Nephron progenitor cell (in vitro differentiated cells): ENCODE data around the gene RECQL5.

Source experiments
- DNase-seq: peaks from one replicate; pipeline ENCODE4 v3.0.0; 2021
- H3K27ac Mint-ChIP-seq: 2 replicates; pipeline ENCODE4 v1.8.0; 2021; ENCODE audit warnings: mild to moderate bottlenecking, moderate library complexity, mixed read lengths
- H3K27me3 Mint-ChIP-seq: 2 replicates; pipeline ENCODE4 v1.8.0; 2021; ENCODE audit warnings: mild to moderate bottlenecking, low read depth, mixed read lengths; ENCODE audit not compliant: poor library complexity
- H3K36me3 Mint-ChIP-seq: 2 replicates; pipeline ENCODE4 v1.8.0; 2021; ENCODE audit warnings: low read depth, mixed read lengths
- H3K4me1 Mint-ChIP-seq: 2 replicates; pipeline ENCODE4 v1.8.0; 2021; ENCODE audit warnings: mixed read lengths
- H3K4me3 Mint-ChIP-seq: 2 replicates; pipeline ENCODE4 v1.8.0; 2021; ENCODE audit warnings: mild to moderate bottlenecking, moderate library complexity, mixed read lengths
- H3K9me3 Mint-ChIP-seq: 2 replicates; pipeline ENCODE4 v1.8.0; 2021; ENCODE audit warnings: mild to moderate bottlenecking, moderate library complexity, mixed read lengths
- CTCF ChIP-seq: fragments of 200-600 bp; sonication (generic); IDR thresholded peaks from 2 replicates; pipeline ENCODE4 v1.5.0; 2021; ENCODE audit warnings: antibody characterized with exemption

Gene RECQL5

GRCh38 chr17:75672011-75672410 lies 5.1 kb upstream of the RECQL5 start:
- Mint-ChIP-seq H3K36me3 (peaks cover 44% of the 10 kb centered on the region), H3K4me3 (no peak overlapping the region), H3K9me3 (no peaks in the 10 kb centered on the region), H3K4me1 (peaks cover 10% of the 10 kb centered on the region), H3K27me3 (no peaks in the 10 kb centered on the region), H3K27ac (no peak overlapping the region)
- TF ChIP-seq CTCF = no peak
- DNase-seq = no peak

GRCh38 chr17:75670868-75671267 lies 3.9 kb upstream of the RECQL5 start:
- H3K9me3 Mint-ChIP-seq = no peaks in the 10 kb centered on the region
- no peak overlapping the region for H3K27ac Mint-ChIP-seq
- no peak overlapping the region for H3K4me3 Mint-ChIP-seq
- H3K36me3 Mint-ChIP-seq = peaks cover 36% of the 10 kb centered on the region
- no peaks in the 10 kb centered on the region for H3K27me3 Mint-ChIP-seq
- DNase-seq = no peak
- no peak for TF ChIP-seq CTCF
- H3K4me1 Mint-ChIP-seq = peaks cover 15% of the 10 kb centered on the region

- no peak overlapping the region for H3K4me3 Mint-ChIP-seq
- H3K27ac Mint-ChIP-seq = no peak overlapping the region
Measured at GRCh38 chr17:75668489-75668888, 1.5 kb upstream of the RECQL5 start.

GRCh38 chr17:75667825-75668224 lies 871 bp upstream of the RECQL5 start:
- no peak overlapping the region for H3K27ac Mint-ChIP-seq
- no peak for DNase-seq
- no peak for TF ChIP-seq CTCF
- H3K9me3 Mint-ChIP-seq = no peaks in the 10 kb centered on the region
- H3K4me3 Mint-ChIP-seq = no peak overlapping the region
- no peaks in the 10 kb centered on the region for H3K27me3 Mint-ChIP-seq
- peaks cover 35% of the 10 kb centered on the region for H3K36me3 Mint-ChIP-seq
- H3K4me1 Mint-ChIP-seq = peaks cover 19% of the 10 kb centered on the region

More at GRCh38 chr17:75668489-75668888, 1.5 kb upstream of the RECQL5 start:
- Mint-ChIP-seq H3K9me3 (no peaks in the 10 kb centered on the region), H3K36me3 (peaks cover 40% of the 10 kb centered on the region), H3K27me3 (no peaks in the 10 kb centered on the region), H3K4me1 (peaks cover 19% of the 10 kb centered on the region)
- no peak for TF ChIP-seq CTCF
- DNase-seq = no peak

GRCh38 chr17:75665981-75666380 lies 973 bp downstream of the RECQL5 start:
- Mint-ChIP-seq H3K4me3 (no peak overlapping the region), H3K27ac (no peak overlapping the region), H3K27me3 (no peaks in the 10 kb centered on the region)

More at GRCh38 chr17:75665981-75666380, 973 bp downstream of the RECQL5 start:
- DNase-seq = no peak
- Mint-ChIP-seq H3K36me3 (peaks cover 37% of the 10 kb centered on the region), H3K4me1 (peaks cover 19% of the 10 kb centered on the region), H3K9me3 (no peaks in the 10 kb centered on the region)
- TF ChIP-seq CTCF = no peak
